ENCODE data around the gene NRP1.
A peak's percentile ranks its signal among the peaks of the same experiment; 100 is the strongest.
"Not testable (repeated sequence)": the region's sequence is repeated elsewhere in the genome, so short reads cannot be mapped to it uniquely, and the experiment has no call there.

Gene NRP1

DNA sequence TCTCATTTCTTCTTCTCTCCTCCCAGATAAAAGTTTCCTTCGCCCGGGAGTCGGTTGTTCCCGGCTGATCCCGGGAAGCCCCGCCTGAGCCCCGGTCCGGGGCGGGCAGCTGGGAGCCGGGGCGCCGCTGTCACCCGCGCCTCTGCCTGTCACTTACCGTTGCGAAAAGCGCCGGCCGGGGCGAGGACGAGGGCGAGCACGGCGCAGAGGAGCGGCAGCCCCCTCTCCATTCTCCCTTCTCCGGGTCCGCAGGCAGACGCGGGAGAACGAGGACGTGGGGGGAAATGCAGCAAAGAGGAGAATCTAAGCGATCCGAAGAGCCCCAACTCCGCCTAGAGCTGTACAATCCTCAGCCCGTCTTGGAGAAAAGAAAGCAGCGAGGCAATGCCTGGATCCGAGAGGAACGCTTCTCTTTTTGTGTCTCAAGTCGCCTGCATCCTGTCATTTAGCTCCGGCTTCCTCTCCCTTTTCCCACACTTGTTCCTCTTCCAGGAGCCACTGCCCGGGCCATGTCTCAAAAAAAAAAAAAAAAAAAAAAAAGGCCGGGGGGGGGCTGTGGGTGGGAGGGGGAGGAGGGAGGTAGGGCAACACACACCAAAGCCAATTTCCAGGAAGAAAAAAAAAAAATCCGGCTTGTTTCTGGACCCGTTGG, at the start of gene NRP1:
Gene NRP1 (minus strand): TSS at position 515 of the 652 bp plus-strand sequence. CDS start 285 bp downstream, at position 230.
- no peak for DNase-seq

DNA sequence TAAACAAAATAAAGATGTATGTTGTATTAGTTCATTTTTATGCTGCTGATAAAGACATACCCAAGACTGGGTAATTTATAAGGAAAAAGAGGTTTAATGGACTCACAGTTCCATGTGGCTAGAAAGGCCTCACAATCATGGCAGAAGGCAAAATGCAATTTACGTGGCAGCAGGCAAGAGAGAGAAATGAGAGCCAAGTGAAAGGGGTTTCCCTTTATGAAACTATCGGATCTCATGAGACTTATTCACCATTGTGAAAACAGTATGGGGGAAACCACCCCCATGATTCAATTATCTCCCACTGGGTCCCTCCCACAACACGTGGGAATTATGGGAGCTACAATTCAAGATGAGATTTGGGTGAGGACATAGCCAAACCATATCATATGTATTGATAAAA, 49.7 kb upstream of the NRP1 start:
- DNase-seq: not testable (repeated sequence)

DNA sequence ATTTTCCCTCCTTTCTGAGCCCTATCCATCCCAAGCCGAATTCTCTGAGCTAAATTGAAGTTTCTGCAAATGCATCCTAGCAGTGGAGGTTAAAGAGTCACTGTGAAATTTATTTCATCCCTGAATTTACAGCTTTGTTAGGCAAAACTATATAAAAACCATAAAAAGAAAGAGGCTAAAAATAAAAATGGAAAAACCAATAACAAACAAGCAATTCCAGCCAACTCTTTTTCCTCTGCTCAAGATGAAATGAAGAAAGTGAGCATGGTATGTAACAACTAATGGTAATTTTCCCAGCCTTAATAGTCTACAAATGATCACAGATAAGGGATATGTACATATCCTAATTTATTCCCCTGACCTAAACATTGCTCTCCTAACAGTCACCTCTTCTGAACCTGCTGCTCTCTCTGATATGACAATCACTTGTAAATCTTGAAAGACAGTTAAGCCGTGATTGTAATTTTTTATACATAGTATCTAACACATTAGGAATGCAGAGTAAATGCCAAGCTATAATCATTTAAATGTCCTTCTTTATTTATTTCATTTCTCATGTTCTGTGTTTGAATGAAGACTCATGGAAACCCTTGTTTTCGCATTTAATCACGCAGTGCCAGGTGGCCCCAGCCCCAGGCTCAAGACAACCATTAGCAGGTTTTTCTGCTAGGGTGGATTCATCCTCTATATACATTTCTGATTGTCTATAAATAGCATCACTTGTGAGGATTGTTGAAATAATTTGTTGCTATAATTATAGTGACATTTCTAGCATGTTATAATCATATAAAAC, 48.6 kb upstream of the NRP1 start:
- no peak for DNase-seq

GRCh38 chr10:33382216-33382600, 47.7 kb upstream of the NRP1 start:
- DNase-seq: no peak

DNA sequence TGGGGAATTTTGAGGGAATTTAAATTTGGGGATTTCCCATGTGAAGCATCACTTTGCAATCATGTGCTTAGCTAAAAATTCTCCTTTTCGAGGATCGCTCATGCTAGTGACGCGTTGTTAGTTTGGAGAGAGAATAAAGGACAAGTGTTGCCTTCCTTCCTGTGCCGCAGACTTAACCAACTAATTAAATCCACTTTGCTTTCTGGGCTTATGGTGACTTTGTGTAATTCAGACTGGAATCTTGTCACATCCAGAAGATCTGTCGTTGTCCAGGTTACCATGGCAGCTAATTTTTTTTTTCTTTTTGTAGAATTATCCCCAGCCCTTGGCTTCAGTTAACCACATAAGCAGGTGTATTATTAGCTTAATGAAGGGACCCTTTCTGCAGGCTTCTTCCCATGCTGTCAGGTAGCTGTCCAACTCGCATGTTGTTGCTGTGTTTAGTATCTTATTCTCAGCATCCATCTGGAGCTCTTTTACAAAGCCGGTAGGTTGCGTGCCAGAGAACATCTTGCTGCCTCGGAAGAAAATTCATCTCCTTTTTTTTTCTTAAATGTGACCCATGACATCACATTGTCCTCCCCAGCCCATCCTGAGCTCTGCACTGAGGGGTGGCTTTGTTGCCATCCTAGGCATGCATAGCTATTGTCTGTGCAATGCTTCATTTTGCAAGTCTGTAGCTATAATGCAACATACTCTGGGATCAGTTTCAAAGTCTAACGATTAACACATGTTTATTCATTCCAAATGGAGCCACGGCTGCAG, 47.2 kb upstream of the NRP1 start:
- no peak for DNase-seq

DNA sequence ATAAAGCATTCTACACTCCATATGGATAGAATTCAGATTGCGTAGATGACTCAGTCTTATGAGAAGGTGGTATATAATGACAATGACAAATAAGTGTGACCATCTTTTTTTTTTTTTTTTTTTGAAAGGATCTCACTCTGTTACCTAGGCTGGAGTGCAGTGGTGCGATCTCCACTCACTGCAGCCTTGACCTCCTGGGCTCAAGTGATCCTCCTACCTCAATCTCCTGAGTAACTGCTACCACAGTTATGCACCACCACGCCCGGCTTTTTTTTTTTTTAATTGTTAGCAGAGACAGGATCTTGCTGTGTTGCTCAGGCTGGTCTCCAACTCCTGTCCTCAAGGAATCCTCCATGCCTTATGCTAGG, 43.2 kb upstream of the NRP1 start:
- DNase-seq: no peak

DNA sequence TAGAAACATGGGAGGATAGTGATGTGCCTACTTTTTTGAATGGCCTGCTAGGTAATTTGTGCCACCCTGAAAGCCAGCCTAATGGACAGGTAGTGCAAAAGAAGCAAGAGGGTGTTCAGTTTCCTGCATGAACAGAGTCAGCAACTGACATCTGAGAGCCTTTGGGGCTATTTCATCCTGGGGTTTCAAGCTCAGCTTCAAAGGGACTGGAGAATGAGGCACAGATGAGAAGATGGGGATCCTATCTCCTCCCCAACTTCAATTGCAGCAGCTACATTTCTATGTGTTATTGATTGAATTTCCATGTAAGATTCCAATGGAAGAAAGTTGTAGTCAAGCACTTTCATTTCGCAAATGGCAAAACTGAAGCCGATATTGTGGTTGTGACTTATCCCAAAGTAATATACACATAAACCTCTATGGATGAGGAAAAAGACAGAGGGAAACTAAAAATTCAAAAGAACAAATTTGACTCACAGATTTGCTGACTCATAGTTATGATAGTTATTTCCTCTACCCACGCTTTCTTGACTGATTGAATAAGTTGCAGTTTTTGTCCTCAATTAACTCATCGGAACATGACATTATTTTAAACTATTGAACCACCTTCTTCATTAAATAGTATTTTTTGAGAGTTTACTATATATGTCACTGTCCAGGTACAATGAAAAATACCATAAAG, 42.6 kb upstream of the NRP1 start:
- DNase-seq: no peak

DNA sequence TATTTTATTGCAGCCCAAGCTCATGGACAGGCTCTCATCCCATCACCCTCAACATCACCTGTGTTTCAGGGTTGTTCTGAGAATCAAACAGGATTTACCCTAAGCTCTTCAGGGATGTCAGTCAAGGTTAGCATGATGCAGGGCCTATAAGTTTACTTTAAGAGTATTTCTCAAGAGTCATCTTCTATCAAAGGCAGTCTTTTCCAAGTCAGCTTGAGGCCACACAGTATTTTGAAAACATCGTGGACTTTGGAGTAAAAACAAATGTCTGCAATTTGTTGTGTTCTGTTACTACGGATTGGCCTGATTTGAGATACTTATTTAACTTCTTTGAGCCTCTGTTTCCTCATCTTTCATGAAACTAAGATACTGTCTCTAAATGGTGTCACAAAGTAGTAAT, 42.0 kb upstream of the NRP1 start:
- DNase-seq: no peak

DNA sequence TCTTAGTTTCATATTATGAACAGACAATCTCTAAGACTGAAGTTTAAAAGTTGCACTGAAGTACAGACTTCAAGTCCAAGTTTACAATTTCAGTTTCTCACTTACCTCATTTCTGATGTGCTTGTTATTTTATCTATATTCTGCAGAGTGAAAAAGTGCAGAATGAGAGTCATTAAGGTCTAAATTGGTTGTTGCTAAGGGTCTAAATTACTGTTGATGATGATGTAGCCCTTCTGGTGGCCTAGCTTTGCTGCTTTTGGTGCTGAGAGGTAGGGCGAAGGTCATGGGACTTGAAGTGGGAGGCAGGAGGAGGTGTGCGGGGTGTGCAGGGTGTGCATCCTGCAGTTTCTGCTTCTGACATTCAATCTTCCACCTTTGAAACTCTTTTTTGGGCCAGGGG, 38.8 kb upstream of the NRP1 start:
- no peak for DNase-seq

DNA sequence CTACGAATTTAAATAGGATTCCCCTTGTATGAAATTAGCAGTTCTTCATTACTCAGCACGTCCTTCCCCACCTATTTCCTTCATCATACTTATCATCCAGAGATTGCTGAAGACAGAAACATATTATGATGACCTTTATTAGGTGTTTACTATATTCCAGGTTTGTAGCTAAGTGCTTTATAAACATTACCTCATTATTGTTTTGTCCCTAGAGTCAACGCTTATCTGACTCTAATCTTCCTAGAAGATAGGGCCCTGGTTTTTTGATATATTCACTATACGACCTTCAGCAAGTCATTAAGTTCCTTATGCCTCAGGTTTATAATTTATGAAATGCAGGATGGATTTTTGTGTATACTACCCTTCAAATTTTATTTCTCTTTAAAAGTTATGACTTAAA, 36.8 kb upstream of the NRP1 start:
- DNase-seq: no peak

- no peak for DNase-seq
Measured at GRCh38 chr10:33370434-33370930, 36.0 kb upstream of the NRP1 start.

- DNase-seq: no peak
Measured at GRCh38 chr10:33368086-33368485, 33.6 kb upstream of the NRP1 start.

GRCh38 chr10:33365871-33366411, 31.5 kb upstream of the NRP1 start:
- no peak for DNase-seq

GRCh38 chr10:33365301-33365700, 30.8 kb upstream of the NRP1 start:
- DNase-seq: no peak

DNA sequence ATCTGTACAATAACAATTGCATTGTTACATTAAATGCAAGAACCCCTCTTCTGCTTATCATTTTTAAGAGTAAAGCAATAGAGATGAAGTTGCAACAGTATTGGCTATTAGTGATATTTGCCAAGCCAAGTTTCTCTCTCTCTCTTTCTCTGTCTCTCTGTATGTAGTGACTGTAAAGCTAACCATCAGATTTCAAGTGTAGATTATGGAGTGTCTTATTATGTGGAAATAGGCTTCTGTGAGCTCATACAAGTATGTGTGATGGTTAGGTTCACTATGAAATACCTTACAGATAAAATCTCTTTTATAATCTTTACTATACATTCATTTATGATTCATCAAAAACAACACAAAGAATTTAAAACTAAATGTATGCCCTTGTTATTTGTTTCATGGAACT, 28.6 kb upstream of the NRP1 start:
- DNase-seq: no peak

DNA sequence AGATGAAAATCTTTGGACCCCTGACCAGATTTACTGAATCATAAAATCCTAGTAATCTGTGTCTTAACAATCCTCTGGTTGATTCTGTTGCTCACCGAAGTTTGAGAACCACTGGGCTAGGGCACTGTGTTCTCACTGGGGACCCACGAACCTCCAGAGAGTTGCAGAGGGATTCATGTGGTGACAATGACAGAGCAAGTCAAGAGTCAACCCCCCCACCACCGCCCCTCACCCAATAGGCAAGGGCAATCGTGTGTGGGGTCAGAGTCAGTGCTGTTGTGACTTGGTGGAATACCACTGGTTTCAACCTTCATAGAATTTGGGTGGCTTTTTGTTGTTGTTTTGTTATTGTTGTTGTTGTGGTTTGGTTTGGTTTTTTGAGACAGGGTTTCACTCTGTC, 23.5 kb upstream of the NRP1 start:
- no peak for DNase-seq

- no peak for DNase-seq
Measured at GRCh38 chr10:33355274-33355673, 20.8 kb upstream of the NRP1 start.

GRCh38 chr10:33353853-33354252, 19.4 kb upstream of the NRP1 start:
- no peak for DNase-seq

DNA sequence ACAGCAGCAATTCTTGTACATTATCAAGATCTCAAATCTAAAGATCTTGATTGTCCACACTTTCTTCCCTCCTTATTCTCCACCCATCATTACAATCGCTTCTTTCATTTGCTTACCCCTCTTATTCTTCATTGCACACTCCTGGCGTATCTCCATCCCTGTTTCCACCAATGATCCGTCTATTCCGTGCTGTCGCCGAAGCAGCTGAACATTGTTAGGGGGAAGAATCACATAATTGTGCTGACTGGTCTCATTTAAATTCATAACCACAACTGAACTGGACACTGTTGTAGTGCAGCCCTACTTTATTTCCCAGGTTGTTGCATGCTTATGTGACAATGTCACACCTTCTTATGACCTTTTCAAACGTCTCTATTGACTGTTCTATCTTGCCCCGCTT, 18.9 kb upstream of the NRP1 start:
- DNase-seq: no peak

GRCh38 chr10:33352615-33353014, 18.1 kb upstream of the NRP1 start:
- DNase-seq: no peak

DNA sequence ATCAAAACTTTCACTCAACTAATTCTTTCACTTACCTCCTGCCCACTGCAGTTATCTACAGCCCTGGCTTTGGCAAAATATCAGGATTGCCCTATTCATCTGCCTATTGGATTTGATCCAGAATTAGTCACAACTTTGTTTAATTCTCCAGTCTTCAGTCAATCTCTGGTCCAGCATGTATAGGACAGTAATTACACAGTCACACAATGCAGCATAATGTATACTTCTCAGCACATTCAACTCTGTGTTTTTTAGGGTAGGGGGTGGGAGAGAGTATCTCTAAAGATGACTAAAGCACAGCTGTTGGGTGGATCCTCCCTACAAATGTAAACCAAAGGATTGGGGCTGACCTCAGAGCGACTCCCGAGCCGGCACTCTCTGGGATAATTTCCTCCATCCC, 17.7 kb upstream of the NRP1 start:
- DNase-seq: peak; percentile 14 to 30

GRCh38 chr10:33350041-33350440, 15.6 kb upstream of the NRP1 start:
- no peak for DNase-seq

DNA sequence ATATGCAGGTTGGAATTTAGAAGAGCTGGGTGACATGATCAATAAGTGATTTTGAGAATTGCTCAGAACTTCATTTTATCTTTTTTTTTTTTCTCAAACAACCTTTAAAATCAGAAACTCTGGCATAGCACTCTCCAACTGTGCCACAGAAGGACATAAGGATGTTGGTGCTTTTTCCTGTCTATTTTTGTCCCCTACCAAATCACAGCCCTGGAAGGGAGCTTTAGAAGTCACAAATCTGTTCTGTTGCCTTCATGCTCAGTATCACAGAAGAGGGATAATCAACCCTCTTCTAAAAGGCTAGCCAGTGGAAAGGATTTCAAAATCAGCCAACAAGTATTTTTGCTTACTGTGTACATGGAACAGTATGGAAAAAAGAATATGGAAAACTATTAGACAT, 14.8 kb upstream of the NRP1 start:
- DNase-seq: no peak
